B cell (primary cell): ENCODE data around the gene LCE1E. TPM values are rescaled to one million over a fixed set of nuclear protein-coding genes. Genes with fewer than 3 reads are reported as not detected.

ENCODE experiments used
- ATAC-seq: fragments of 200-7000 bp; cut with Tn5 transposase; one replicate; pipeline ENCODE4 v1.10.0; 2021; ENCODE audit warnings: low read depth, mild to moderate bottlenecking, moderate number of reproducible peaks, moderate library complexity
- CTCF ChIA-PET: fragments of 350-600 bp; sonication (Branson Sonifier 250); formaldehyde crosslinking; loops from one replicate; lab custom pipeline; 2021; ENCODE audit warnings: antibody characterized with exemption, inconsistent platforms; lab: Charles Lee
- POLR2A ChIA-PET: fragments of 350-600 bp; sonication (Branson Sonifier 250); formaldehyde crosslinking; loops from one replicate; lab custom pipeline; 2021; ENCODE audit warnings: antibody characterized with exemption; lab: Charles Lee
- DNase-seq: peaks from one replicate; pipeline ENCODE4 v3.0.0; 2013
- H2AFZ ChIP-seq: 2 replicates; pipeline ENCODE4 v1.6.1; 2012; ENCODE audit warnings: mild to moderate bottlenecking, low read depth, low read length; ENCODE audit not compliant: insufficient read depth, poor library complexity, severe bottlenecking
- H3K27ac ChIP-seq, 2 donors: 1 replicate in 1 of 2; 2 replicates in 1 of 2; pipeline ENCODE4 v1.5.1; 2012 to 2013; ENCODE audit warnings: low read length in 2 of 2, mild to moderate bottlenecking in 2 of 2, moderate library complexity in 1 of 2
- H3K27me3 ChIP-seq, 4 experiments: fragments of 200-600 bp in 1 of 4; sonication (generic) in 1 of 4; replicated peaks in 1 of 4; 1 replicate in 2 of 4; 2 replicates in 2 of 4; pipeline versions ENCODE4 v1.6.1 to v1.7.0; 2013 to 2016; ENCODE audit warnings: low read length in 3 of 4, mild to moderate bottlenecking in 2 of 4, mixed read lengths in 1 of 4, moderate library complexity in 1 of 4; ENCODE audit not compliant: insufficient read depth in 4 of 4, control insufficient read depth in 3 of 4; ENCODE audit errors: control extremely low read depth in 1 of 4
- H3K36me3 ChIP-seq, 2 experiments: replicated peaks in 1 of 2; 1 replicate in 1 of 2; 2 replicates in 1 of 2; pipeline versions ENCODE4 v1.6.1 to v1.7.1; 2013; ENCODE audit warnings: low read length in 1 of 2; ENCODE audit not compliant: insufficient read depth in 2 of 2, control insufficient read depth in 1 of 2; ENCODE audit errors: control extremely low read depth in 1 of 2, extremely low read depth in 1 of 2
- H3K4me1 ChIP-seq, 2 donors: fragments of 200-600 bp in 1 of 2; sonication (generic) in 1 of 2; 1 replicate in 1 of 2; 2 replicates in 1 of 2; pipeline versions ENCODE4 v1.5.1 to v1.6.1; 2013 to 2017; ENCODE audit warnings: low read length in 2 of 2; ENCODE audit not compliant: control insufficient read depth in 2 of 2, insufficient read depth in 2 of 2
- H3K4me2 ChIP-seq: replicated peaks from 2 replicates; pipeline ENCODE3; 2012; ENCODE audit warnings: mild to moderate bottlenecking, low read depth, low read length; ENCODE audit not compliant: poor library complexity, severe bottlenecking
- H3K4me3 ChIP-seq, 5 experiments: fragments of 200-600 bp in 1 of 5; sonication (generic) in 1 of 5; 1 replicate in 3 of 5; 2 replicates in 2 of 5; pipeline versions ENCODE4 v1.5.1 to v1.7.0; 2011 to 2016; ENCODE audit warnings: low read length in 4 of 5, mild to moderate bottlenecking in 4 of 5, low read depth in 2 of 5, control low read depth in 1 of 5, moderate library complexity in 1 of 5; ENCODE audit not compliant: insufficient read depth in 1 of 5; ENCODE audit errors: control extremely low read depth in 1 of 5, extremely low read depth in 1 of 5
- H3K79me2 ChIP-seq: fragments of 200-600 bp; sonication (generic); one replicate; pipeline ENCODE4 v1.6.0; 2016; ENCODE audit warnings: low read length; ENCODE audit not compliant: control insufficient read depth, insufficient read depth
- H3K9ac ChIP-seq: fragments of 200-600 bp; sonication (generic); 2 replicates; pipeline ENCODE4 v1.6.1; 2017; ENCODE audit warnings: mild to moderate bottlenecking, low read length, moderate library complexity
- H3K9me3 ChIP-seq, 3 donors: one replicate each; pipeline versions ENCODE4 v1.6.1 to v1.7.1; 2013; ENCODE audit warnings: low read length in 2 of 3; ENCODE audit not compliant: control insufficient read depth in 2 of 3, insufficient read depth in 1 of 3; ENCODE audit errors: control extremely low read depth in 1 of 3
- H4K20me1 ChIP-seq: 2 replicates; pipeline ENCODE4 v1.6.0; 2012; ENCODE audit warnings: mild to moderate bottlenecking, low read length; ENCODE audit not compliant: insufficient read depth, control insufficient read depth, poor library complexity, severe bottlenecking
- H3K27ac Mint-ChIP-seq: one replicate; pipeline ENCODE4 v1.8.0; 2021; ENCODE audit warnings: mixed read lengths
- H3K27me3 Mint-ChIP-seq: one replicate; pipeline ENCODE4 v1.8.0; 2021; ENCODE audit warnings: mixed read lengths
- H3K4me1 Mint-ChIP-seq: one replicate; pipeline ENCODE4 v1.8.0; 2021; ENCODE audit warnings: mixed read lengths
- H3K4me3 Mint-ChIP-seq: one replicate; pipeline ENCODE4 v1.8.0; 2021; ENCODE audit warnings: mixed read lengths
- H3K9me3 Mint-ChIP-seq: one replicate; pipeline ENCODE4 v1.8.0; 2022; ENCODE audit warnings: mixed read lengths; ENCODE audit not compliant: insufficient read depth
- EZH2 ChIP-seq: IDR thresholded peaks from 2 replicates; pipeline ENCODE4 v1.6.1; 2012; ENCODE audit warnings: borderline replicate concordance, low read depth, mild to moderate bottlenecking, moderate library complexity, low read length; ENCODE audit not compliant: insufficient read depth, poor library complexity, severe bottlenecking
- WGBS: methylation state at CpG from one replicate; pipeline ENCODE4 v1.1.5; 2013; ENCODE audit warnings: missing lambda C conversion rate; ENCODE audit not compliant: insufficient coverage; 5-methylcytosine and 5-hydroxymethylcytosine counted together
- intact Hi-C: fragments of 100-400 bp; cut with micrococcal nuclease; formaldehyde crosslinking; loops from one replicate; pipeline ENCODE4 v1.10.0; 2022
- polyA plus RNA-seq: library from polyadenylated mRNA; depleted of rRNA; stranded (reverse); fragments of >200 nt; gene quantifications from 2 replicates; pipeline ENCODE4 v1.2.3, GENCODE V29; 2012
- total RNA-seq, 2 donors: library from RNA; stranded (reverse); fragments of 120-200 nt in 1 of 2; gene quantifications; 1 replicate in 1 of 2; 2 replicates in 1 of 2; pipeline versions ENCODE4 v1.2.3 to v1.2.4, GENCODE V29; 2013 to 2022
- TF ChIP-seq, protein P1 (sequence below): fragments of 200-600 bp; IDR thresholded peaks from one replicate; pipeline ENCODE4 v1.8.0; 2022; ENCODE audit warnings: antibody characterized with exemption, mild to moderate bottlenecking

LCE1E gene
- total and polyA plus RNA-seq, 2 donors (not counting 1 experiment from before 2014, with no cell fraction given), result not detected

DNA sequence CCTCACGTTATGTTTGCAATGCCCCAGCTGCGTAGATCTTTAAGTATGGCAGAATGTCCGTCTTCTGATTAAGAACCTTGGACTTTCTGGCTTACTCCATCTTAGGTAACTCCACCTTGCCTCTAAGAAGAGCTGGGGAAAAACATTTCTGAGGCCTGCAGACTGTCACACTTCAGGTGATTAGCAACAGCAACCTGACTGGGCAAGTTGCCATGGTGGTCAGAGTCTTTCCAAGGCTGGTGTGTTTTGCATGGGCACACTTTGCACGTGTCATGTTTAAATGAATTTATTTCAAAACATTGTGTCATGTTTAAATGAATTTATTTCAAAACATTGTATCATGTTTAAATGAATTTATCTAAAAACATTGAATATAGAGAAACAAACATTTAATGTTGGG, 27.4 kb upstream of the LCE1E start:
- no peaks in the 10 kb centered on the region for H3K9me3 Mint-ChIP-seq
- Histone ChIP-seq H2AFZ (no peak overlapping the region), H3K9me3 (peaks cover 0 to 6% (median 0%) of the 10 kb centered on the region in 3 donors), H3K36me3 (no peaks in the 10 kb centered on the region), H4K20me1 (no peaks in the 10 kb centered on the region), H3K4me1 (no peaks in the 10 kb centered on the region), H3K4me2 (no peak overlapping the region), H3K9ac (no peak overlapping the region), H3K4me3 (no peak overlapping the region), H3K27me3 (no peaks in the 10 kb centered on the region), H3K79me2 (no peaks in the 10 kb centered on the region), H3K27ac (no peak overlapping the region)
- ATAC-seq (no peak), DNase-seq (no peak)
- POLR2A ChIA-PET, result no interaction called here
- intact Hi-C loops, result no loop called here
- H3K27me3 Mint-ChIP-seq, result peaks cover 15% of the 10 kb centered on the region
- 89% methylated on average over 3 of the region's 4 CpGs for WGBS
- H3K4me3 Mint-ChIP-seq, result no peak overlapping the region
- H3K27ac Mint-ChIP-seq, result no peak overlapping the region
- TF ChIP-seq EZH2, result no peak
- TF ChIP-seq, protein P1, sequence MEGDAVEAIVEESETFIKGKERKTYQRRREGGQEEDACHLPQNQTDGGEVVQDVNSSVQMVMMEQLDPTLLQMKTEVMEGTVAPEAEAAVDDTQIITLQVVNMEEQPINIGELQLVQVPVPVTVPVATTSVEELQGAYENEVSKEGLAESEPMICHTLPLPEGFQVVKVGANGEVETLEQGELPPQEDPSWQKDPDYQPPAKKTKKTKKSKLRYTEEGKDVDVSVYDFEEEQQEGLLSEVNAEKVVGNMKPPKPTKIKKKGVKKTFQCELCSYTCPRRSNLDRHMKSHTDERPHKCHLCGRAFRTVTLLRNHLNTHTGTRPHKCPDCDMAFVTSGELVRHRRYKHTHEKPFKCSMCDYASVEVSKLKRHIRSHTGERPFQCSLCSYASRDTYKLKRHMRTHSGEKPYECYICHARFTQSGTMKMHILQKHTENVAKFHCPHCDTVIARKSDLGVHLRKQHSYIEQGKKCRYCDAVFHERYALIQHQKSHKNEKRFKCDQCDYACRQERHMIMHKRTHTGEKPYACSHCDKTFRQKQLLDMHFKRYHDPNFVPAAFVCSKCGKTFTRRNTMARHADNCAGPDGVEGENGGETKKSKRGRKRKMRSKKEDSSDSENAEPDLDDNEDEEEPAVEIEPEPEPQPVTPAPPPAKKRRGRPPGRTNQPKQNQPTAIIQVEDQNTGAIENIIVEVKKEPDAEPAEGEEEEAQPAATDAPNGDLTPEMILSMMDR, result no peak
- CTCF ChIA-PET, result no interaction called here
- no peaks in the 10 kb centered on the region for H3K4me1 Mint-ChIP-seq

DNA sequence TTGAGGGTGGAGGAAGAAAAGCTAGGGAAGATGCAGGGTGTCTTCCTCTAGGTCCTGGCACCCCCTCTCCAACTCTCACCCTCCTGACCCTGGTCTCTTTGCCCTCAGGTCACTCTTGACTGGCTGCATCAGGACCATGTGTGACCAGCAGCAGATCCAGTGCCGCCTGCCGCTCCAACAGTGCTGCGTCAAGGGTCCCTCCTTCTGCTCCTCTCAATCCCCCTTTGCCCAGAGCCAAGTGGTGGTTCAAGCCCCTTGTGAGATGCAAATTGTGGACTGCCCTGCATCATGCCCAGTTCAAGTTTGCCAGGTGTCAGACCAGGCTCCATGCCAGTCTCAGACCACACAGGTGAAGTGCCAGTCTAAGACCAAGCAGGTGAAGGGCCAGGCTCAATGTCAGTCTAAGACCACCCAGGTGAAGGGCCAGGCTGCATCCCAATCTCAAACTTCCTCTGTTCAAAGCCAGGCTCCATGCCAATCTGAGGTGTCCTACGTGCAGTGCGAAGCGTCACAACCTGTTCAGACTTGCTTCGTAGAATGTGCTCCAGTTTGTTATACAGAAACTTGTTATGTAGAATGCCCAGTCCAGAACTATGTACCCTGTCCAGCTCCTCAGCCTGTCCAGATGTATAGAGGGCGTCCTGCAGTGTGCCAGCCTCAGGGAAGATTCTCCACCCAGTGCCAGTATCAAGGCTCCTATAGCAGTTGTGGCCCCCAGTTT, 26.4 kb upstream of the LCE1E start:
- ATAC-seq (no peak), DNase-seq (no peak)
- Histone ChIP-seq H3K79me2 (no peaks in the 10 kb centered on the region), H3K9ac (no peak overlapping the region), H3K4me2 (no peak overlapping the region), H3K27ac (no peak overlapping the region), H3K27me3 (no peaks in the 10 kb centered on the region), H3K9me3 (peaks cover 0 to 6% (median 0%) of the 10 kb centered on the region in 3 donors), H3K4me3 (no peak overlapping the region), H3K4me1 (no peaks in the 10 kb centered on the region), H4K20me1 (no peaks in the 10 kb centered on the region), H2AFZ (no peak overlapping the region), H3K36me3 (no peaks in the 10 kb centered on the region)
- intact Hi-C loops, result no loop called here
- Mint-ChIP-seq H3K27me3 (peaks cover 11% of the 10 kb centered on the region), H3K27ac (no peak overlapping the region), H3K4me1 (no peaks in the 10 kb centered on the region), H3K4me3 (no peak overlapping the region), H3K9me3 (no peaks in the 10 kb centered on the region)
- POLR2A ChIA-PET, result no interaction called here
- WGBS, result 82% methylated on average over 7 of the region's 8 CpGs
- TF ChIP-seq, protein P1, result no peak
- TF ChIP-seq EZH2, result no peak
- CTCF ChIA-PET, result no interaction called here
